DOHH2 (cell line): Measurements from ENCODE around the gene GVQW3.

Experiments used
- H3F3A ChIP-seq: fragments of 200-600 bp; sonication (generic), shearing (Covaris generic); 2 replicates; pipeline ENCODE4 v1.6.0; 2016; ENCODE audit warnings: antibody characterized with exemption, mild to moderate bottlenecking; ENCODE audit not compliant: control insufficient read depth, insufficient read depth
- H3K27ac ChIP-seq: fragments of 200-600 bp; sonication (generic); 2 replicates; pipeline ENCODE4 v1.5.1; 2014; ENCODE audit warnings: low read depth, mild to moderate bottlenecking, low read length, moderate library complexity
- H3K27me3 ChIP-seq: fragments of 200-600 bp; sonication (generic); 2 replicates; pipeline ENCODE4 v1.6.1; 2014; ENCODE audit warnings: mild to moderate bottlenecking, low read length, mixed read lengths; ENCODE audit not compliant: control insufficient read depth
- H3K36me3 ChIP-seq: fragments of 200-600 bp; sonication (generic); 2 replicates; pipeline ENCODE4 v1.6.1; 2014; ENCODE audit warnings: mild to moderate bottlenecking, low read length, moderate library complexity, mixed read lengths; ENCODE audit not compliant: control insufficient read depth
- H3K4me1 ChIP-seq: fragments of 200-600 bp; sonication (generic); 2 replicates; pipeline ENCODE4 v1.6.1; 2014; ENCODE audit warnings: mild to moderate bottlenecking, low read length, mixed read lengths; ENCODE audit not compliant: control insufficient read depth
- H3K4me2 ChIP-seq: fragments of 200-600 bp; sonication (generic); 2 replicates; pipeline ENCODE4 v1.6.0; 2014; ENCODE audit warnings: mild to moderate bottlenecking, low read length, moderate library complexity
- H3K4me3 ChIP-seq: fragments of 200-600 bp; sonication (generic); 2 replicates; pipeline ENCODE4 v1.5.1; 2014; ENCODE audit warnings: mild to moderate bottlenecking, low read length, mixed read lengths
- H3K79me2 ChIP-seq: fragments of 200-600 bp; sonication (generic); 2 replicates; pipeline ENCODE4 v1.6.1; 2014; ENCODE audit warnings: mild to moderate bottlenecking, low read length, mixed read lengths; ENCODE audit not compliant: control insufficient read depth
- H3K9me2 ChIP-seq: fragments of 200-600 bp; sonication (generic); replicated peaks from 2 replicates; pipeline ENCODE4 v1.6.1; 2014; ENCODE audit warnings: mild to moderate bottlenecking, low read length, mixed read lengths; ENCODE audit not compliant: control insufficient read depth
- H3K9me3 ChIP-seq: fragments of 200-600 bp; sonication (generic); 2 replicates; pipeline ENCODE4 v1.6.1; 2014; ENCODE audit warnings: antibody characterized with exemption, low read length, mixed read lengths; ENCODE audit not compliant: control insufficient read depth, insufficient read depth
- H4K20me1 ChIP-seq: fragments of 200-600 bp; sonication (generic); 2 replicates; pipeline ENCODE4 v1.6.0; 2014; ENCODE audit warnings: low read depth, mild to moderate bottlenecking, antibody characterized with exemption, low read length, moderate library complexity; ENCODE audit not compliant: control insufficient read depth, insufficient read depth
- EZH2phosphoT487 ChIP-seq: fragments of 200-600 bp; sonication (generic); IDR thresholded peaks from 2 replicates; pipeline ENCODE4 v1.6.1; 2017; ENCODE audit warnings: borderline replicate concordance, mild to moderate bottlenecking, antibody characterized with exemption, low read length, moderate library complexity, mixed read lengths
- TF ChIP-seq, protein P1 (sequence below): fragments of 200-600 bp; sonication (generic); IDR thresholded peaks from one replicate; pipeline ENCODE4 v1.5.1; 2014; ENCODE audit warnings: antibody characterized with exemption, mild to moderate bottlenecking, low read depth, low read length; ENCODE audit not compliant: poor library complexity, severe bottlenecking

The GVQW3 gene

GRCh38 chr11:76456571-76456970, 75.4 kb downstream of the GVQW3 start:
- H3K4me1 ChIP-seq, result no peaks in the 10 kb centered on the region
- no peaks in the 10 kb centered on the region for H3K79me2 ChIP-seq
- H3F3A ChIP-seq, result no peaks in the 10 kb centered on the region
- H3K27ac ChIP-seq, result no peak overlapping the region
- H3K9me2 ChIP-seq, result no peaks in the 10 kb centered on the region
- H3K36me3 ChIP-seq, result peaks cover 61% of the 10 kb centered on the region
- no peak overlapping the region for H3K4me3 ChIP-seq
- H4K20me1 ChIP-seq, result no peaks in the 10 kb centered on the region
- H3K4me2 ChIP-seq, result no peak overlapping the region
- TF ChIP-seq EZH2phosphoT487, result no peak
- TF ChIP-seq, protein P1, sequence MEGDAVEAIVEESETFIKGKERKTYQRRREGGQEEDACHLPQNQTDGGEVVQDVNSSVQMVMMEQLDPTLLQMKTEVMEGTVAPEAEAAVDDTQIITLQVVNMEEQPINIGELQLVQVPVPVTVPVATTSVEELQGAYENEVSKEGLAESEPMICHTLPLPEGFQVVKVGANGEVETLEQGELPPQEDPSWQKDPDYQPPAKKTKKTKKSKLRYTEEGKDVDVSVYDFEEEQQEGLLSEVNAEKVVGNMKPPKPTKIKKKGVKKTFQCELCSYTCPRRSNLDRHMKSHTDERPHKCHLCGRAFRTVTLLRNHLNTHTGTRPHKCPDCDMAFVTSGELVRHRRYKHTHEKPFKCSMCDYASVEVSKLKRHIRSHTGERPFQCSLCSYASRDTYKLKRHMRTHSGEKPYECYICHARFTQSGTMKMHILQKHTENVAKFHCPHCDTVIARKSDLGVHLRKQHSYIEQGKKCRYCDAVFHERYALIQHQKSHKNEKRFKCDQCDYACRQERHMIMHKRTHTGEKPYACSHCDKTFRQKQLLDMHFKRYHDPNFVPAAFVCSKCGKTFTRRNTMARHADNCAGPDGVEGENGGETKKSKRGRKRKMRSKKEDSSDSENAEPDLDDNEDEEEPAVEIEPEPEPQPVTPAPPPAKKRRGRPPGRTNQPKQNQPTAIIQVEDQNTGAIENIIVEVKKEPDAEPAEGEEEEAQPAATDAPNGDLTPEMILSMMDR, result no peak
- H3K27me3 ChIP-seq, result no peaks in the 10 kb centered on the region
- no peaks in the 10 kb centered on the region for H3K9me3 ChIP-seq
